22Rv1 (cell line): ENCODE data around the gene MTFR1L.

Source experiments
- ZFX ChIP-seq: fragments of 450-650 bp; IDR thresholded peaks from 2 replicates; pipeline ENCODE4 v1.6.1; 2017; ENCODE audit warnings: antibody characterized with exemption, borderline replicate concordance
- TF ChIP-seq, protein P1 (sequence below): fragments of 450-650 bp; IDR thresholded peaks from 2 replicates; pipeline ENCODE4 v1.5.1; 2017; ENCODE audit warnings: mild to moderate bottlenecking

DNA sequence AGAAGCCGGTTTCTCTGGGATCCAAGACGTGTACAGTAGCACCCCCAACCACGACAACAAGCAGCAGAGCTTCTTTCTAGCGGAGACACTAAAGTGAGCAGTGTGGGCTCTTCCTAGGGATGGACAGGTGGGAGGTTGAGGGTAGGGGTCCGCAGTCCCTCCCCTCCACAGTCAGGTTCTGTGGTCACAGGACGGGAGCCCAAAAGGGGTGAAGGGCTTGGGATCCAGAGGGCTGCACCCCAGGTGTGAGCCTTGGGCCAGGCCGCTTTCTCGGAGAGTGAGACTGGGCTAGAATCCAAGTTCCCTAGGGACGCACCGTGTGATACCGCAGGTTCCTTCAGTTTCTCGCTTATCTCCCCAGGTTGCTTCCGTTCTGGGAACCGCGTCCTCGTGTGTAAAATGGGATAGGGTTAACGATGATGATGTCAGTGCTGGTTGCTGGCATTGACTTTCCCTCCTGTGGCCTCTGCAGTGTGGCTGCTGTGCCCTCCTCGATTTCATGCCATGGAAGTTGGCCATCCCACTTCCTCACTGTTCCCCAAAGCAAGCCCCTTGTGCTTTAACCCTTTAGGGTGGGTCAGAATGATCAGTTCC is 37.0 kb upstream of the MTFR1L start:
- TF ChIP-seq, protein P1, sequence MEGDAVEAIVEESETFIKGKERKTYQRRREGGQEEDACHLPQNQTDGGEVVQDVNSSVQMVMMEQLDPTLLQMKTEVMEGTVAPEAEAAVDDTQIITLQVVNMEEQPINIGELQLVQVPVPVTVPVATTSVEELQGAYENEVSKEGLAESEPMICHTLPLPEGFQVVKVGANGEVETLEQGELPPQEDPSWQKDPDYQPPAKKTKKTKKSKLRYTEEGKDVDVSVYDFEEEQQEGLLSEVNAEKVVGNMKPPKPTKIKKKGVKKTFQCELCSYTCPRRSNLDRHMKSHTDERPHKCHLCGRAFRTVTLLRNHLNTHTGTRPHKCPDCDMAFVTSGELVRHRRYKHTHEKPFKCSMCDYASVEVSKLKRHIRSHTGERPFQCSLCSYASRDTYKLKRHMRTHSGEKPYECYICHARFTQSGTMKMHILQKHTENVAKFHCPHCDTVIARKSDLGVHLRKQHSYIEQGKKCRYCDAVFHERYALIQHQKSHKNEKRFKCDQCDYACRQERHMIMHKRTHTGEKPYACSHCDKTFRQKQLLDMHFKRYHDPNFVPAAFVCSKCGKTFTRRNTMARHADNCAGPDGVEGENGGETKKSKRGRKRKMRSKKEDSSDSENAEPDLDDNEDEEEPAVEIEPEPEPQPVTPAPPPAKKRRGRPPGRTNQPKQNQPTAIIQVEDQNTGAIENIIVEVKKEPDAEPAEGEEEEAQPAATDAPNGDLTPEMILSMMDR: no peak
- TF ChIP-seq ZFX: no peak
